Aorta (tissue), 4 donors: Measurements from ENCODE around the gene ZNF484. TPM values are rescaled to one million over a fixed set of nuclear protein-coding genes. Genes with fewer than 3 reads are reported as not detected.

Source experiments
- polyA plus RNA-seq, 2 donors: library from polyadenylated mRNA; stranded (reverse); fragments of 200-250 nt; gene quantifications; one replicate each; pipeline ENCODE4 v1.2.3, GENCODE V29; 2013
- total RNA-seq, 2 donors: library from RNA; stranded (reverse); fragmentation: NEBNext Ultra II Directional; extraction: Animal tissue kit (Norgen Biotek cat#: 25700); gene quantifications; one replicate each; pipeline ENCODE4 v1.2.1, GENCODE V29; 2021
- donor health status: healthy with polysubstance abuse.
- donor health status: Bipolar disorder and iron deficiency.
- donor health status: DM: no; HTN: no; CAD: no.
- donor health status: DM: yes; HTN: yes; CAD: no.

Gene ZNF484
- total and polyA plus RNA-seq, 4 donors, result 1.5 to 17.3 (median 6.7) TPM

Other genes with a start within 250 kb of the ZNF484 start
- gene IPPK, start 207.9 kb downstream of the ZNF484 start, total RNA-seq, result 10 to 100 TPM in 1 of 2 donors, 1 to 10 TPM in 1; 7.6 to 12.1 TPM
- 1 to 10 TPM; 2.5 to 6.0 TPM for gene IPPK, start 207.9 kb downstream of the ZNF484 start, polyA plus RNA-seq
- 10 to 100 TPM; 32.4 to 37.2 TPM for gene BICD2, start 113.2 kb downstream of the ZNF484 start, total RNA-seq
- 10 to 100 TPM in 1 of 2 donors, 1 to 10 TPM in 1; 8.9 to 16.1 TPM for gene BICD2, start 113.2 kb downstream of the ZNF484 start, polyA plus RNA-seq
- gene FGD3, start 69.5 kb upstream of the ZNF484 start, total RNA-seq, result 10 to 100 TPM in 1 of 2 donors, 1 to 10 TPM in 1; 8.6 to 13.4 TPM
- gene FGD3, start 69.5 kb upstream of the ZNF484 start, polyA plus RNA-seq, result 1 to 10 TPM in 1 of 2 donors, under 1 TPM in 1; 0.69 to 3.0 TPM
- gene SUSD3, start 180.7 kb upstream of the ZNF484 start, total RNA-seq, result 10 to 100 TPM in 1 of 2 donors, 1 to 10 TPM in 1; 3.8 to 10.3 TPM
- 1 to 10 TPM; 2.6 to 5.0 TPM for gene SUSD3, start 180.7 kb upstream of the ZNF484 start, polyA plus RNA-seq
- 10 to 100 TPM; 47.7 to 50.5 TPM for gene CARD19, start 218.2 kb upstream of the ZNF484 start, total RNA-seq
- 10 to 100 TPM; 80.1 to 92.3 TPM for gene CARD19, start 218.2 kb upstream of the ZNF484 start, polyA plus RNA-seq